Right lung (tissue), 5 donors: ENCODE measurements around the gene ATP6V1B1. TPM values are rescaled to one million over a fixed set of nuclear protein-coding genes. Genes with fewer than 3 reads are reported as not detected.
"Not testable (repeated sequence)": the region's sequence is repeated elsewhere in the genome, so short reads cannot be mapped to it uniquely, and the experiment has no call there.

Source experiments
- DNase-seq, 2 donors: peaks; one replicate each; pipeline ENCODE4 v3.0.0-alpha.2; 2013
- polyA plus RNA-seq, 5 donors: library from polyadenylated mRNA; unstranded; fragments of 120-200 nt; gene quantifications; one replicate each; pipeline versions ENCODE4 v1.2.1 to v1.2.3, GENCODE V29; 2013; ENCODE audit warnings: inconsistent platforms in 1 of 5, low replicate concordance in 1 of 5; ENCODE audit not compliant: insufficient read length in 5 of 5, insufficient read depth in 1 of 5

The ATP6V1B1 gene
- polyA plus RNA-seq, 5 donors = 3.0 to 5.8 (median 3.6) TPM

DNA sequence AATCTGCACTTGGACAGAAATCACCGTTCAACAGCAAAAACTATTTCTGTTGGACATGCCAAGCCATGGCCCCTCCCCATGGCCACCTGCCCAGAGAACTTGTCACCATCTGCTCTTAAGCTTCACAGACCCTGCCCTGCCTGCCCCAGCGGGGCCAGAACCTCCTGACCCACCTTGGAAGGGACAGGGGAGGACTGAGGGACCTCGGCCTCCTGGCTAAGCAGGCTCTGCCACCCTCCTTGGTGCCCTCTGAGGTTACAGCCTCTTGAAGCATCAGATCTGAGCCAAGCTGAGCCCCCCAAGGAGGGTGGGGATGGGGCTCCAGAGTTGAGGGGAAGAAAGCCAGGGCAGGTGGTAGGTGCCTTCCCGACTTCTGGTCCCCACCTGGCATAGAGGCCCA, 52.5 kb downstream of the ATP6V1B1 start:
- DNase-seq = no peak

DNA sequence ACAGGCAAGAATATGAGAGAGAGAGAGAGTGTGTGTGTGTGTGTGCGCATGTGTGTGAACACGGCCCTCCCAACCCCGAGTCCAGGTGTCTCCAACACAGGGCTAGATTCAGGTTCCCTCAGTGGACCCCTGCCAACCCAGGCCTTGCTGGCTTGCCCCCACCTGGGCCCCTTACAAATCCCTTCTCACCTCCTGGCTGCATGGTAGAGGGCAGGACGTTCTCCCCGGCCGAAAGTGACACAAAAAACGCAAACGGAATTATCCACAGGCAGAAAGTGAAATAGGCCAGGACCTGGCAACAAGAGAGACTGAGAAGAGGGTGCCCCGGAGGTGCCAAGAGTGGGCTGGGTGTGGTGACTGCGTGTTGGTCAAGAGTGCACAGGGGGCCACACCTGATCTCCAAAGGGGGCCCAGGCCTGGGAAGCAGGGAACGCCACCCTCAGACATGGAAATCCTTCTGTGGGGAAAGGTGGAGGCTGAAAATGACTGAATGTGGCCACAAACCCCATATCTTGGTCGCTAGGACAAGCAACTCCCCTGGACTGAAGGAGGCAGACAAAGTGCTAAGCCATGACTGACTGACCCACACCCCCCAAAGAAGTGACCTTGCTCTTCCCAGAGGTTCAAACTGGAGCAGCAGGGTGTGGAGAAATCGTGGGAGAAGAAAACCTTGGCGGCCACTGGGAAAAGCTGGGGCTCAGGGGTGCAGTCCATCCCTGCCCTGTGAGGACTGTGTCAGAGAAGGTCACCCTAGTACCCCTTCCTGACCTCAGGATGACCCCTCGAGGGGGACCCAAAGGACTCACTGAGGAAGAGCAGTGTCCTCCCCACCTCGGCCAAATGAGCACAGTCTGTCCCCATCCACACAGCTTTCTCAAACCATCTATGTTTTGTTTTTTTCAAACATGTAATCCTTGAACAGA, 53.3 kb downstream of the ATP6V1B1 start:
- no peak for DNase-seq

- DNase-seq = no peak
Measured at GRCh38 chr2:70990216-70990615, 54.5 kb downstream of the ATP6V1B1 start.

- DNase-seq = no peak
Measured at GRCh38 chr2:70991142-70991541, 55.4 kb downstream of the ATP6V1B1 start.

DNA sequence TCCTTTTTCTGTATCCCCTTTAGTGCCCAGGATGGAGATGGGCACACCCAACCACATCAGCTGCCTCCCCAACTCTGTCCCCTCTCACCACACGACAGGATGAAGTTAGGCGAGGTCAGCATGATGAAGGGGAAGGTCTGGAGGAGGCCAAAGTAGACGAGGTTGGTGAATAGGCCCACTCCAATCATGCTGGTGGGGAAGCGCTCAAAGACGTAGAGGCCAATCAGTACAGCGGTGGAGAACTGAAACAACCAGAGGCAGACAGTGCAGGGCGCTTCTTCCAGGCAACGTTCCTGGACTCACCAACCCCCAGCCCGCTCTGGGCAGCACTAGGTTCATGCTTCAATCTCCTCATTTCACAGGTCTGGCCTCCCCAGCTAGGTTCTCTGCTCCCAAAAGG, 56.0 kb downstream of the ATP6V1B1 start:
- DNase-seq = no peak

DNA sequence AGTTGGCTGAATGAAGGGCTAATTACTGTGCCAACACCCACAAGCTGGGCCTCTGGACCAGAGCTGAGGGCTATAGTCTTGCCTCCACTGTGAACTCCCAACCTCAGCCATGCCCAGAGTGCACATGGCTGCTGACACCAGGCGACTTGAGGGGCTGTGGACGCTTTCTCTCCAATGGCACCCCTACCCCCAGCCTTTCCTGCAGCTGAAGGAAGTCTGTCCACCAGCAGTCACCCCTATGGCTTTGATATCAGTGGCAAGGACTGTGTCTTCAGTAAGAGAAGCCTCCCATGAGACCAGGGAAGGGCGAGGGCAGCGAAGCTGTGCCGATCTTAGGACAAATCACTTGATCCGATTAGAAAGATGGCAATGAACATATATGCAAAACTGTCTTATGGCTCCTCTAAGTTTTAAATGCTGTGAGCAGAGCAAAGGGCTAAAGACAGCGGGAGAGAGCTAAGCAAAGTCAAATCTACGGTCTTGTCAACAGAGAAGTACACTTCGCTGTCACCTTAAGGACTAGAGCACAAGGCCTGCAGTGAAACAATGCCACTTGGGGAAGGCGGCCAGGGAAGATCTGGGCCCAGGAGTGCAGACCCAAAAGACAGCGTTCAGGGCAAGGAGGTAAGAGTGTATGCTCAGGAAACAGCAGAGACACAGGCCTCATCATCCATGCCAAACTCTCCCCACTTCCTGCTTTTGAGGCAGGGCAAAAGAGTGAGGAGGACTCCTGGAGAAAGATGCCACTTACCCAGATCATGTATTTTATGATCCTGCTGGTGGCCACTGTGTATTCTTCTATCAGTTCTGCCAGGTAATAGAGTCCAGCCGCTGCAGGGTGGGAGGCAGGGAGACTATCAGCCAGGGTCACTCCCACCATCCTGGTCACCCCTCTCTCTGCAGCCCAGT, 57.5 kb downstream of the ATP6V1B1 start:
- no peak for DNase-seq

DNA sequence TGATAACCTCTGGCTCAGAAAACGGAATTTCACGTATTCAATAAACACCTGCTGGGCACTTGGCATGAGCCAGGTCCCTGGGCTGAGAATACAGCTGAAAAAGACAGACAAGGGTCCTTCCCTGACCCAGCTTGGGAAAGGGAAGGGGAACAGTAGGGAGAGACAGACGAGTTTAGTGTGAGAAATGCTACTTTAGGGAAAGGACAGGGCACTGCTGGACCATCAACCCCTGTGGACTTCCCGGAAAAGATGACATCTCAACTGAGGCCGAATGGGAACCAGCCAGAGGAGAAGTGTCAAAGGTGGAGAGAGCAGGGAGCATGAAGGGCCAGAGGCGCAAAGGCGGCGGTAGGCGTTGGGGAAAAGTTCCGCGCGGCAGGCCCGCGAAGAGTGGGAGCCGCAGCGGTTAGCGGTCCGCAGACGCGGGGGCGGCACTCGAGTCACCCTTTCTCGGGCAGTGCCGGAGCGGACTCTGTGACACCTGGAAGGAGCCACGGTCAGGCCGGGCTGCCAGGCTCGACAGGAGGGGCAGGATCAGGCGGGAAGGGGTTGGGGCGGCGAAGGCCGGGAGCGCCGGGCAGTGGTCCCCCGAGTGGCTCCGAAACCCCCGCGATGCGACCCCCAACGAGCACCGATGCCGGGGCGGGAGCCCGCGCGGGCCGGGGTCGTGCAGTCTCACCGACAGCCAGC, 58.5 kb downstream of the ATP6V1B1 start:
- no peak for DNase-seq

DNA sequence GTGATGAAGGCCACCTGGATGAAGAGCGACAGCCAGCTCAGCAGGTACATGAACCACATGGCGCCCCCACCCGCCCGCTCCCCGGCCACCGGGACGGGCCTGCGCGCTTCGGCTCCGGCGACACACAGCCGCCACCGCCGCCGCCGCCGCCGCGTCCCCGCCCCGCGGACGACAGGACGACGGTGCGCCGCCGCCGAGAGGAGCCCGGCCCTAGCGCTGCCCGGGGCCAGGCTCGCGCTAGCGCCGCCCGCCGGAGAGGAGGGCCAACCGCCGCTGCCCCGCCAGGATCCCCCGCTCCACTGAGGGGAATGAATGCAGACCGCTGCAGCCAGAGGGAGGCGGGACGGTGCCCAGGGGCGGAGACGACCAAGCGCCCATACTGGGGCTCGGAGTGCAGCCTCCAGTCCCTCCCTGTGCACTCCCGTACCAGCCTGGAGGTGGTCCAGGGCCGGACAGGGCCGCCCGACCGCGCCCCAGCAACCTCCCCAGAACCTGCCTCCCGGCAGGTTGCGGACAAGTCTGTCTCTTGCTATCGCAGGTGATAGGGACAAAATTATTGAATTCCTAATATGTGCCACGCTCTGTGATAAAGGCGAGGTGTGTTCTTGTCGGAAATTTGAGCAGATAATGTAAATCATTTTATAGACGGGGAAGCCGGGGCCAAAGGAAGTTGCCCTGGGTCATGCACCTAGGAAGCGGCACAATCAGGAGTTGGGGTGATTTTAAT, 59.2 kb downstream of the ATP6V1B1 start, which contains the start of gene TEX261:
TEX261 (minus strand) TSS at position 175 of the 727 bp plus-strand sequence; CDS start at position 59, 116 bp downstream.
- peak; percentile 78 to 82 for DNase-seq

GRCh38 chr2:70995426-70995729, 59.7 kb downstream of the ATP6V1B1 start:
- DNase-seq = no peak

DNA sequence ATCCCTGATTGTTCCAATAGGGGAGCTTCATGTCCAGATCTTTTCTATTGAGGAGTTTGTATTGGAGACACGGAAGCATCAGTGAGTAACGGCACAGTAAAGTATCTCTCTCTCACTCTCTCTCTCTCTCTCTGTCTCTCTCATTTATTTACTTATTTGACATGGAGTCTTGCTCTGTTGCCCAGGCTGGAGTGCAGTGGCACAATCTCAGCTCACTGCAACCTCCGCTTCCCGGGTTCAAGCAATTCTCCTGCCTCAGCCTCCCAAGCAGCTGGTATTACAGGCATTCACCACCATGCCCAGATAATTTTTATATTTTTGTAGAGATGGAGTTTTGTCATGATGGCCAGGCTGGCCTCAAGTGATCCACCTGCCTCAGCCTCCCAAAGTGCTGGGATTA, 63.2 kb downstream of the ATP6V1B1 start:
- DNase-seq = not testable (repeated sequence)

DNA sequence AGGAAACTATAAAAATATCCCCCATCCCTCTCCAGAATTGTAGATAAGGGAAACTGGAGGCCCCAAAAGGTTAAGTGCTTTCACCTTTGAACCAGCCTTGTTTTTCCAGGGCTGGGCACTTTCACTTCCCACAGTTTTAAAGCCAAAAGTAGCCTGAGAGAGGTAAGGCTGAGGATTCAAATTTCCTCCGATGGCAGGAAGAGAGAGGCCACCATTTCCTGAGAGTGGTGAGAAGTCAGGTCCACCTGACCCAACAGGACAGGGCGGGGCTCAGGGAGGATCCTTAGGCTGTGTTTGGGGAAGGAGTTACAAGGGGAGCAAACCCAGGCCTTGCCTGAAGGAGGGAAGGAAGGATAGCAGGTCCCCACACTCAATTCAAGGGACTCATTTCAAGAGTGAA, 63.7 kb downstream of the ATP6V1B1 start:
- DNase-seq = no peak

- not testable (repeated sequence) for DNase-seq
Measured at GRCh38 chr2:70999931-71000330, 64.2 kb downstream of the ATP6V1B1 start.

GRCh38 chr2:71000780-71001591, 65.3 kb downstream of the ATP6V1B1 start:
- peak in 1 of 2 donors; percentile 41 for DNase-seq

GRCh38 chr2:71001592-71001927, 65.9 kb downstream of the ATP6V1B1 start:
- DNase-seq = no peak

- DNase-seq = no peak
Measured at GRCh38 chr2:71001981-71002570, 66.4 kb downstream of the ATP6V1B1 start.

GRCh38 chr2:71003396-71003795, 67.7 kb downstream of the ATP6V1B1 start:
- DNase-seq = no peak

- no peak for DNase-seq
Measured at GRCh38 chr2:71003966-71004755, 68.5 kb downstream of the ATP6V1B1 start.

DNA sequence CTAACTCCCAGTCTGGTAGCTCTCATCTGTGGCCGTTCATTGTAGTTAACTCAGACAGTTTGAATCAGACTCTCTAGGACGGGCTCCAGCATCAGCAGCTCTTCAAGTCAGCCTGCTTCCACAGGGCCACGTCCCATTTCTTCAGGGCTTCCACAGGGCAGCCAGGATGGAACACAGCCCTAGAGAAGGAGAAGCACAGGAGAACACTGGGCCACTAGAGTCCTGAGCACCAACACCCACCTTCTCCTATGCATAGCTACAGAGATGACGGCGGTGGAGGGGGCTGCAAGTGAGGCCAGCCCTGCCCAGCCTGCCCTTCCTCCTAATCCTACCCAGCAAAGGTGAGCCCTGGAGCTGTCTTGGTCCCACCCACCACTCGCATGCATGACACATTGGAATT, 69.2 kb downstream of the ATP6V1B1 start:
- no peak for DNase-seq
